Endothelial cell of umbilical vein (primary cell): ENCODE measurements around the gene KCTD20.

Source experiments
- EZH2 ChIP-seq: IDR thresholded peaks from 2 replicates; pipeline ENCODE4 v1.6.1; 2012; ENCODE audit warnings: borderline replicate concordance, low read depth, mild to moderate bottlenecking, moderate library complexity, low read length, inconsistent platforms; ENCODE audit not compliant: severe bottlenecking
- FOS ChIP-seq: IDR thresholded peaks from 2 replicates; pipeline ENCODE4 v1.6.1; 2011; ENCODE audit warnings: mild to moderate bottlenecking, low read length, moderate library complexity, borderline replicate concordance; ENCODE audit not compliant: insufficient read depth
- JUN ChIP-seq: IDR thresholded peaks from 2 replicates; pipeline ENCODE4 v1.6.1; 2011; ENCODE audit warnings: borderline replicate concordance, low read depth; ENCODE audit not compliant: insufficient read length, insufficient read depth
- MYC ChIP-seq: IDR thresholded peaks from one replicate; pipeline ENCODE4 v1.6.1; 2011; ENCODE audit warnings: mild to moderate bottlenecking, low read depth, low read length
- POLR2A ChIP-seq: IDR thresholded peaks from 2 replicates; pipeline ENCODE4 v1.6.1; 2012; ENCODE audit warnings: low read depth, mild to moderate bottlenecking, control low read depth, low read length
- POLR2AphosphoS5 ChIP-seq: IDR thresholded peaks from 2 replicates; pipeline ENCODE4 v1.6.1; 2012; ENCODE audit warnings: low read depth, mild to moderate bottlenecking, control low read depth, low read length, moderate library complexity; ENCODE audit not compliant: insufficient read depth
- TF ChIP-seq, protein P1 (sequence below), 2 donors: IDR thresholded peaks; 1 replicate in 1 of 2; 2 replicates in 1 of 2; pipeline ENCODE4 v1.5.1; 2011; ENCODE audit warnings: low read length in 2 of 2, mild to moderate bottlenecking in 2 of 2, moderate library complexity in 2 of 2, control low read depth in 1 of 2, inconsistent platforms in 1 of 2, low read depth in 1 of 2; ENCODE audit not compliant: insufficient read depth in 1 of 2; ENCODE audit errors: extremely low read depth in 1 of 2
- TF ChIP-seq, protein P2 (sequence below): IDR thresholded peaks from 2 replicates; pipeline ENCODE4 v1.6.1; 2011; ENCODE audit not compliant: insufficient read depth, insufficient read length

DNA sequence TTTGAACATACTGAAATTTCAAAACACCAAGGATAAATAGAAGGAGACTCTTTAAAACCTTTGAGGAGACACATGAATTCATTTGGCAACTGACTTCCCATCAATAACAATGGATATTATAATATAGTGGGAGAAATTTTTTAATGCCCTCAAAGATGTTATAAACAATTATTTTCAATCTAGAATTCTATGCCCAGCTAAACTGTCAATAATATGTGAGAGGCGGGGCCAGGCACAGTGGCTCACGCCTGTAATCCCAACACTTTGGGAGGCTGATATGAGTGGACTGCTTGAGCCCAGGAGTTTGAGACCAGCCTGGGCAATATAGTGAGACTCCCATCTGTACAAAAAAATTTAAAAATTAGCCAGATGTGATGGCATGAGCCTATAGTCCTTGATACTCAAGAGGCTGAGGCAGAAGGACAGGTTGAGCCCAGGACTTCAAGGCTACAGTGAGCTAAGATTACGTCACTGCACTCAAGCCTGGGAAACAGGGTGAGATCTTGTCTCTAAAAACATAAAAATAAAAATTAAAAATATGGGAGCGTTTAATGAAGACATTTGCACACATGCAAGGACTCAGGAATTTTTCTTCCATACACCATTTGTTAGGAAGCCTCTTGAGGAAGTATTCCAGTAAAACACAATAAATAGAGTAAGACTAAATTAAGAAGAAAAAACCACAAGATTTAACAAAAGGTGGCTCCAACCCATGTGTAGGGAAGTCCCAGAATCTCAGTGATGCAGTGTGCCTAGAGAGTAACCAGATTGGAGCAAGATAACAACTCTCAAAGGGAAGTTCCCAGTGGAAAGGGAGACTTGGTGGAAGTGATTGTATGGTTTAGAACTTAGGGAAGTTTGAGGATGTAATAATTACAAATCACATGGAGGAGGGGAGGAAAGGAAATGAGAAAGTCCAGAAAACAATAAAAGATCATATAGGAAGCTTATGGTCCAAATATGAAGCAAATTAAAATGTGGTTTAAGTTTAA lies 29.0 kb upstream of the KCTD20 start:
- TF ChIP-seq POLR2AphosphoS5 (no peak), EZH2 (no peak), POLR2A (no peak), JUN (no peak), FOS (no peak), MYC (no peak)
- TF ChIP-seq, protein P1, sequence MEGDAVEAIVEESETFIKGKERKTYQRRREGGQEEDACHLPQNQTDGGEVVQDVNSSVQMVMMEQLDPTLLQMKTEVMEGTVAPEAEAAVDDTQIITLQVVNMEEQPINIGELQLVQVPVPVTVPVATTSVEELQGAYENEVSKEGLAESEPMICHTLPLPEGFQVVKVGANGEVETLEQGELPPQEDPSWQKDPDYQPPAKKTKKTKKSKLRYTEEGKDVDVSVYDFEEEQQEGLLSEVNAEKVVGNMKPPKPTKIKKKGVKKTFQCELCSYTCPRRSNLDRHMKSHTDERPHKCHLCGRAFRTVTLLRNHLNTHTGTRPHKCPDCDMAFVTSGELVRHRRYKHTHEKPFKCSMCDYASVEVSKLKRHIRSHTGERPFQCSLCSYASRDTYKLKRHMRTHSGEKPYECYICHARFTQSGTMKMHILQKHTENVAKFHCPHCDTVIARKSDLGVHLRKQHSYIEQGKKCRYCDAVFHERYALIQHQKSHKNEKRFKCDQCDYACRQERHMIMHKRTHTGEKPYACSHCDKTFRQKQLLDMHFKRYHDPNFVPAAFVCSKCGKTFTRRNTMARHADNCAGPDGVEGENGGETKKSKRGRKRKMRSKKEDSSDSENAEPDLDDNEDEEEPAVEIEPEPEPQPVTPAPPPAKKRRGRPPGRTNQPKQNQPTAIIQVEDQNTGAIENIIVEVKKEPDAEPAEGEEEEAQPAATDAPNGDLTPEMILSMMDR (IDR thresholded peaks at IDR 0.05; ENCODE audit: extremely low read depth in 1 of 2, insufficient read depth in 1 of 2, low read depth in 1 of 2, low read length in 2 of 2): no peak
- TF ChIP-seq, protein P2, sequence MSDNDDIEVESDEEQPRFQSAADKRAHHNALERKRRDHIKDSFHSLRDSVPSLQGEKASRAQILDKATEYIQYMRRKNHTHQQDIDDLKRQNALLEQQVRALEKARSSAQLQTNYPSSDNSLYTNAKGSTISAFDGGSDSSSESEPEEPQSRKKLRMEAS: no peak
